NCI-H226 (cell line): ENCODE results near the gene GSTO1.
"Not testable (repeated sequence)": the region's sequence is repeated elsewhere in the genome, so short reads cannot be mapped to it uniquely, and the experiment has no call there.

Experiments used
- DNase-seq: peaks from one replicate; pipeline ENCODE4 v3.0.0-alpha.2; 2015

Gene GSTO1

DNA sequence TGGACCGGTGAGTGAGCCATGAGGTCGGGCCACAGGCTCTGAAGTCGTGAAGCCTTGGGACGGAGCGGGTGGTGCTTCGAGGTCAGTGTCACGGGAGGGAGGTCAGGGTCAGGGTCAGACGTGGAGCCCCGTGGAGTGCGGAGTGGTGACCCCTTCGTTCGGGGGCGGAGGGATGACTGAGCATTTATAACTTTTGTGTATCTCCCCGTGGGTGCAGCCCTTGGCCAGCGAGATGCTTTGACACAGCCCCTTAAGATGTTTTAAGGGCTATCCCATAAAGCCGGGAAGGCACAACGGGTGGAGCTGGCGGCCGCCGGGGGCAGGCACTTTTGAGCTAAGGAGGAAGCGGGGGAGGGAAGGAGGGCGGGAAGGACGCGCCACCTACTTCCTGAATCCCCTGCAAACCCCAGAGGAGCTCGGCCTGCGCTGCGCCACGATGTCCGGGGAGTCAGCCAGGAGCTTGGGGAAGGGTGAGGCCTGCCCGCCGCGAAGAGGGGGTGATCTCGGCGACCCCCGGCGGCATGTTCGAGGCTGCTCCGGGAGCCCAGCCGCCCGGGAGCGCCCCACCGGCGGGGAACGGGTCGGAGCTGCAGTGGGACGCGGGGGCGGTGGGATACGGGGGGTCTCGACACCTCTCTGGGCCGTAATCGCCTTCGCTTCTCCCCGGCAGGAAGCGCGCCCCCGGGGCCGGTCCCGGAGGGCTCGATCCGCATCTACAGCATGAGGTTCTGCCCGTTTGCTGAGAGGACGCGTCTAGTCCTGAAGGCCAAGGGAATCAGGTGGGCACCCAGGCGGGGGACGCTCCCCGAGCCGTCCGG, at the start of gene GSTO1:
GSTO1 (plus strand) TSS at position 400 of the 818 bp plus-strand sequence; CDS start at position 437, 37 bp downstream.
- peak; percentile 68 for DNase-seq

- no peak for DNase-seq
Observed at GRCh38 chr10:104208730-104209129, 46.0 kb upstream of the GSTO1 start.

GRCh38 chr10:104209575-104210198, 45.0 kb upstream of the GSTO1 start:
- no peak for DNase-seq

- DNase-seq, result no peak
Observed at GRCh38 chr10:104216631-104217030, 38.1 kb upstream of the GSTO1 start.

GRCh38 chr10:104218751-104219150, 35.9 kb upstream of the GSTO1 start:
- DNase-seq, result no peak

DNA sequence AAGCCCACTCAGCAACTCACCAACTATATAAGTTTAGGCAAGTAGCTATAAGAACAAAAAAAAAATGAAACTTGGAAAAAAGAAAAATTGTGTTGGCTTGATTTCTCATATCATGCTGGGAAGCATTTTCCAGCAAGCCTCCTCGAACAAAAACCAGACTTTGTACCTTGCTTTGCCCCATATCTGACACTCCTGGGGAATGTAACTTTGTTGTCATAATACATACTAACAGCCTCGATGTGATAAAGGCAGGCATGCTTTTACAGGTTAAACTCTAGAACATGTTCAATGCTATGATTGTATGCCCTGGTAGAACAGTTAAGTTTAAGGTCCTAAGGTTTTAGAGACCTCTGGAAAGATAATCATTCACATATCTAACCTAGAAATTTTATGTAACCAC, 34.2 kb upstream of the GSTO1 start:
- DNase-seq, result no peak

- DNase-seq, result no peak
Observed at GRCh38 chr10:104223304-104223703, 31.4 kb upstream of the GSTO1 start.

DNA sequence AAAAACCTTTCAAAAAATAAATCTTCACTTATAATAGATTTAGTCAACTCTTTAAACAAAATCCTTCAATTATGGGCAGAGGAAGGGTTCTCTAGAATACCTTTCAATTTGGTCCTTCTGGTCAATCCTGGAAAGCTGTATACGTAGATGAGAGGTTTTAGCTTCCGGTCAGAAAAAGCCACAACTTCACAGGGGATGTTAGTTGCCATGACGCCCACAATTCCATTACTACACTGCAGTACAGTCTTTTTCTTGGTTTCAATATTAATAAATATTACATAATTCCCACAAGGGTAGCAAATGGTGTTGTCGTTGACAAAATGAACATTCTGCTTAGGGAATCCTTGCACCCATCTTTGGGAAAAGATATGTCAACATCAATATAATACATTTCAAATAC, 24.2 kb upstream of the GSTO1 start:
- DNase-seq, result no peak

DNA sequence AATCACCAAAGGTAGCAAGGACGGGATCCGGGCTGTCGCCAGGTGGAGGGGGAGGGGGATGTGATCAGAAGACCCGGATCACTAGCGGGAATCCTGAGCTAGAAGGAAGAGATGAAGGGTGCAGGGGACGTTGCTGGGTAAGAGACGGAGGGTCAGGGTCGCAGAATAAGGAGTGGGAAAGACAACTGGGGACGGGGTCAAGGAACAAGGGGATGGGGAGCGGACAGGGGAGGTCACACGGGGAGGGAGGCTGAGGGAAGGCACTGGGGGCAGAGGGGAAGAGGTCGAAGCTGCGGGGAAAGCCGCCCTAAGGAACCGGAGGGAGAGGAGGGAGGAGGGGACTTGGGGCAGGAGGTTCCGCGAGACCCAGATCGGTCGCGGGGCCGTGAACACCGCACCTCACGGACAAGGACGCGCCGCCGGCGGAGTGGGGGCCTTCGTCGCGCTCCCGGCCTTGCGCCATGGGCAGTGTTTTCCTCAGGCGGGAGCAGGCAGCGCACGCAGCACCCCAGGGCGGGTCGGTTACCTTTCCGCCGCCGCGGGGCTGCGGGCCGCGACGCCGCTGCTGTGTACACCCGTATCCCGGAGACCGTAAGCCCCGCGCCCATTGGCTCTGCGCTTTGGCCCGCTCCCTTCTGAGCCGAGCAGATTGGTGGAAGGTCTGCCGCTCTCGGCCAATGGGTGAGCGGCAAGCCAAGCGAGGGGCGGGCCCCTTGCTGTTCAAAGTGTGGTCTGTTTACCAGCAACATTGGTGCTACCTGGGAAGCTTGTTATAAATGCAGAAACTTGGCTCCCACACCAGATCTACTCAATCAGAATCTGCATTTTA, 22.7 kb upstream of the GSTO1 start, which contains the start of gene CFAP43:
CFAP43 (minus strand) TSS at position 581 of the 829 bp plus-strand sequence; CDS start at position 463, 118 bp downstream.
- DNase-seq, result peak; percentile 95

DNA sequence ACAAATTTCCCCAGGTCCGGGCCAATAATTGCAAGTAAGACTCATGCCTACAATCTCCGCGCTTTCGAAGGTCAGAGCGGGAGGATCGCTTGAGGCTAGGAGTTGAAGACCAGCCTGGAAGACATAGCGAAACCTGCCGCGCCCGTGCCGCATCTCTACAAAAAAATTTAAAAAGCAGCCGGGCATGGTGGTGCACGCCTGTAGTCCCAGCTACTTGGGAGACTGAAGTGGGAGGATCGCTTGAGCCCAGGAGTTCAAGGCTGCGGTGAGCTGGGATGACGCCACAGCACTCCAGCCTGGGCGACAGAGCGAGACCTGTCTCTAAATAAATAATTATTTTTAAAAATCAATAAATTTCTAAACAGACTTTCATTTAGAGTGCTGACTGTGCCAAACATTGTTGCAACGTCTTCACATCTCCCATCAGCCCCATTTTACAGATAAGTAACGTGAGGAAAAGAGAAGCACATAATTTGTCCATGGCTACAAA, 22.0 kb upstream of the GSTO1 start:
- no peak for DNase-seq

DNA sequence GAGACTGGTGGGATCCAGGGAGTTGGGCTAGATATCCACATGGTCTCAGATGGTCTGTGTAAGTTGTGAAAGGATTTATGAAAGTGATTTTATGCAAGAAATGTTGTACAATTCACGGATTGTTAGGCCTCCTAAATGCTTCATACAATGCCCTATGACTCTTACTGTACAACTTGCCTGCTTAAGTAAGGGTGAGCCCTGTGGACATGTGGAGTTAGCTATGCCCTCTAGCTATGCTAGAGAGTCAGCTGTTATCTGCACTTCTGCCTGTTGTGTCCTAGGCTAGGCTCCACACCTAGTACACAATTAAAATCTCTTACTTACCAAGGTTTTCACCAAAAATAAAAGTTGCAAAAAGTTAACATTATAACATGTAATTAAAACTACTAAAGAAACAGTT, 20.9 kb upstream of the GSTO1 start:
- DNase-seq, result no peak

- DNase-seq, result no peak
Observed at GRCh38 chr10:104234934-104235333, 19.8 kb upstream of the GSTO1 start.

DNA sequence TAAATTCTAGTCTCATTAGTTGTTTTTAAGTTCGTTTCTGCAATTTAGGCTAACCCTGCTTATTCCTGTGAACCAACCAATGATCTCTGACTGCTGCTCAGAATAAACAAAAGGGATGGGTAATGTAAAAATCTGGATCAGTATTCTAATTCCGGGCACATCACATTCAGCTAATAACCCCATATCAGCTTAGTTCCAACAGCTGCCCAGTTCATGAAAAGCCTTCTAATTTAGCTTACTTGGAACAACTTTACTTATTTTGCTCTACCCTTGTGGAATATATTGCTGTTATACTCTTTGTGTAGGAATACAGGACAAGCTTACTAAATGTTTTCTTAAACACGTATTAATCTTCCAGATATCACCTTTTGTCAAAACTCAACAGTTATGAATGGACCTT, 18.9 kb upstream of the GSTO1 start:
- no peak for DNase-seq

GRCh38 chr10:104240078-104240477, 14.6 kb upstream of the GSTO1 start:
- DNase-seq, result no peak

DNA sequence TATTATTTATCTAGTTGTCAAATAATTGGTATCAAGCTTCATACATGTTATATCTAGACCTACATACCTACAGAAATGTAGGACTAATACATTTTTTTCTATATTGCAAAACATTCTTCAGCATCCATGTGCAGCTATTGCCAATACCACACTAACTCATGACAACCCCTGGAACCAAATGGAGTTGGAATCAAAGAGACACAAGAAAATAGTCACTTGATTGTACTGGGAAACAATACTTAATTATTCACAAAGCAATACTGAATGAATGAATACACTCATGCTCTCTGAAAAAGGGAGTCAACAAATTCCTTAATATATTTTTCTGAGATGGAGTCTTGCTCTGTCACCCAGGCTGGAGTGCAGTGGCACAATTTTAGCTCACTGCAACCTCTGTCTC, 12.1 kb upstream of the GSTO1 start:
- DNase-seq, result no peak

DNA sequence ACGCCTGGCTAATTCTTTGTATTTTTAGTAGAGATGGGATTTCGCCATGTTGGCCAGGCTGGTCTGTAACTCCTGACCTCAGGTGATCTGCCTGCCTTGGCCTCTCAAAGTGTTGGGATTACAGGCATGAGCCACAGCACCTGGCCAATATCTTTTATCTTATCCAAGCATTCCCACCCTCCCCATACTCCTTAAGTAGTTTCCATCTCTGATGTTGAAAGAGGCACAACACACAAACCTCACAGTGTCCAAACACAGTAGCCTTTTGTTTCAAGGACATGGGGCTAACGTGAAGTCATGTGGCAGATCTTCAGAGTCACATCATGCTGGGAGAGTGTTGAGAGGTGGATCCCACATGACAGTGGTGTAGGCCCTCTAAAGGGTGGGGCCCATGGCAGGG, 11.7 kb upstream of the GSTO1 start:
- not testable (repeated sequence) for DNase-seq

DNA sequence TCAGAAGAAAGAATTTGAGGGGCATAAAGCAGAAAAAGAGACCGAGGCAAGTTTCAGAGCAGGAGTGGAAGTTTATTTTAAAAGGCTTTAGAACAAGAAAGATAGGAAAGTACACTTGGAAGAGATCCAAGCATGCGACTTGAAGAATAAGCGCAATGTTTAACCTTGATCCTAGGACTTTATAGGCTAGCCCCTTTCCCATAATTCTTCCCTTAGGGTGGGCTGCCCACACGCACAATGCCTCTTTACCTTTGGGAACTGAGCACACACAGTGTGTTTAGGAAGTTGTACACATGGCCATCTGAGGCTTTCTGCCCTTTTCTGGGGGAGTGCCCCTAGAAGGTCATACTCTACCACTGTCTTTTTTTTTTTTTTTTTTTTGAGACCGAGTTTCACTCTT, 11.2 kb upstream of the GSTO1 start:
- no peak for DNase-seq

- DNase-seq, result no peak
Observed at GRCh38 chr10:104245066-104245632, 9.5 kb upstream of the GSTO1 start.

- peak; percentile 34 for DNase-seq
Observed at GRCh38 chr10:104246976-104247375, 7.7 kb upstream of the GSTO1 start.

DNA sequence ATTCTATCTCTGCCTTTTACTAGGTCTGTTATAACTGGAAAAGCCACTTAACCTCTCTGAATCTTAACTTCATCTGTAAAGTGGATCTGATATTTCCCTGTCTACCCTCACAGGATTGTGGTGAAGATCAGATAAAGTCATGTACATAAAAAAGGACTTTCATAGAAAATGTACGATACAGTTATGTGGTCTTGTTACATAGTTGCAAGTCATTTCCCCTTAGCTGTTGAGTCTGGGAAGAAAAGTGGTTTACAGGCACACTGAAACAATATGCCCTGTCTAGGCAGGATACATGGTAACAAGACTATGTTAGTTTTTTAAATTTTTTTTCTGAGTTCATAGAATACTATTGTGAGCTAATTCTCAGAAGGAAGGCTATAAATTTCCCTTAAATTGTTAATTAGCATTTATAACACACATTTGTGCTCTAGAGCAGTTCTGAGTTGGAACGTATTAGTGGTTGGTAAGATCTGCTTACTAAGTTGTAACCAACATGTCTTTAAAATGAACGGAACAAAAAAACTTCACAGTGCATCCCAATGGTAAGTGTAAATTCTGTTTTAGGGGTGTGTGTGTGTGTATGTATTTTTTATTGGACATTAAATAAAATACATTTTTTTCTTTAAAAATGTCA, 7.1 kb upstream of the GSTO1 start:
- no peak for DNase-seq

- DNase-seq, result not testable (repeated sequence)
Observed at GRCh38 chr10:104248931-104249330, 5.8 kb upstream of the GSTO1 start.

GRCh38 chr10:104250371-104250770, 4.3 kb upstream of the GSTO1 start:
- DNase-seq, result no peak
